ENCODE measurements around the gene OLFM4.

GRCh38 chr13:53038993-53039392, 10.4 kb downstream of the OLFM4 start:
- TF ChIP-seq, protein P1, sequence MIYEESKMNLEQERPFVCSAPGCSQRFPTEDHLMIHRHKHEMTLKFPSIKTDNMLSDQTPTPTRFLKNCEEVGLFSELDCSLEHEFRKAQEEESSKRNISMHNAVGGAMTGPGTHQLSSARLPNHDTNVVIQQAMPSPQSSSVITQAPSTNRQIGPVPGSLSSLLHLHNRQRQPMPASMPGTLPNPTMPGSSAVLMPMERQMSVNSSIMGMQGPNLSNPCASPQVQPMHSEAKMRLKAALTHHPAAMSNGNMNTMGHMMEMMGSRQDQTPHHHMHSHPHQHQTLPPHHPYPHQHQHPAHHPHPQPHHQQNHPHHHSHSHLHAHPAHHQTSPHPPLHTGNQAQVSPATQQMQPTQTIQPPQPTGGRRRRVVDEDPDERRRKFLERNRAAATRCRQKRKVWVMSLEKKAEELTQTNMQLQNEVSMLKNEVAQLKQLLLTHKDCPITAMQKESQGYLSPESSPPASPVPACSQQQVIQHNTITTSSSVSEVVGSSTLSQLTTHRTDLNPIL (CRISPR knock-in tag; IDR thresholded peaks at IDR 0.05; ENCODE audit: low read depth), result no peak
- no peak for TF ChIP-seq TCF4 (CRISPR knock-in tag; IDR thresholded peaks at IDR 0.05; ENCODE audit: borderline replicate concordance)
- no peak for TF ChIP-seq OSR1 (CRISPR knock-in tag; IDR thresholded peaks at IDR 0.05)
- TF ChIP-seq ZFP3 (CRISPR knock-in tag; IDR thresholded peaks at IDR 0.05), result no peak
- TF ChIP-seq TOX (CRISPR knock-in tag; IDR thresholded peaks at IDR 0.05; ENCODE audit: borderline replicate concordance), result no peak
- TF ChIP-seq ZC3H10 (CRISPR knock-in tag; IDR thresholded peaks at IDR 0.05), result no peak
- no peak for TF ChIP-seq ARNTL (CRISPR knock-in tag; IDR thresholded peaks at IDR 0.05; ENCODE audit: borderline replicate concordance, low read depth)
- no peak for TF ChIP-seq ZNF8 (CRISPR knock-in tag; IDR thresholded peaks at IDR 0.05)
- TF ChIP-seq POU6F1 (CRISPR knock-in tag; IDR thresholded peaks at IDR 0.05; ENCODE audit: borderline replicate concordance, low read depth), result no peak
- TF ChIP-seq, protein P2, sequence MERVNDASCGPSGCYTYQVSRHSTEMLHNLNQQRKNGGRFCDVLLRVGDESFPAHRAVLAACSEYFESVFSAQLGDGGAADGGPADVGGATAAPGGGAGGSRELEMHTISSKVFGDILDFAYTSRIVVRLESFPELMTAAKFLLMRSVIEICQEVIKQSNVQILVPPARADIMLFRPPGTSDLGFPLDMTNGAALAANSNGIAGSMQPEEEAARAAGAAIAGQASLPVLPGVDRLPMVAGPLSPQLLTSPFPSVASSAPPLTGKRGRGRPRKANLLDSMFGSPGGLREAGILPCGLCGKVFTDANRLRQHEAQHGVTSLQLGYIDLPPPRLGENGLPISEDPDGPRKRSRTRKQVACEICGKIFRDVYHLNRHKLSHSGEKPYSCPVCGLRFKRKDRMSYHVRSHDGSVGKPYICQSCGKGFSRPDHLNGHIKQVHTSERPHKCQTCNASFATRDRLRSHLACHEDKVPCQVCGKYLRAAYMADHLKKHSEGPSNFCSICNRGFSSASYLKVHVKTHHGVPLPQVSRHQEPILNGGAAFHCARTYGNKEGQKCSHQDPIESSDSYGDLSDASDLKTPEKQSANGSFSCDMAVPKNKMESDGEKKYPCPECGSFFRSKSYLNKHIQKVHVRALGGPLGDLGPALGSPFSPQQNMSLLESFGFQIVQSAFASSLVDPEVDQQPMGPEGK (CRISPR knock-in tag; IDR thresholded peaks at IDR 0.05; ENCODE audit: borderline replicate concordance), result no peak
- no peak for TF ChIP-seq CSDC2 (CRISPR knock-in tag; IDR thresholded peaks at IDR 0.05)
- TF ChIP-seq RARB (CRISPR knock-in tag; IDR thresholded peaks at IDR 0.05), result no peak
- TF ChIP-seq SNAI2 (CRISPR knock-in tag; IDR thresholded peaks at IDR 0.05), result no peak
- TF ChIP-seq ESRRG (CRISPR knock-in tag; IDR thresholded peaks at IDR 0.05), result no peak

Data from SK-N-SH treated with all-trans-retinoic acid at 6 μM for 48 hours (cell line).